GM18508 (cell line): ENCODE data around the gene ADAMTS3.

Experiments used
- ATAC-seq: cut with Tn5 transposase; IDR thresholded peaks from one replicate; pipeline ENCODE4 v1.9.1; 2021; ENCODE audit warnings: moderate number of reproducible peaks; ENCODE audit not compliant: insufficient read depth, unreplicated experiment

ADAMTS3 gene

DNA sequence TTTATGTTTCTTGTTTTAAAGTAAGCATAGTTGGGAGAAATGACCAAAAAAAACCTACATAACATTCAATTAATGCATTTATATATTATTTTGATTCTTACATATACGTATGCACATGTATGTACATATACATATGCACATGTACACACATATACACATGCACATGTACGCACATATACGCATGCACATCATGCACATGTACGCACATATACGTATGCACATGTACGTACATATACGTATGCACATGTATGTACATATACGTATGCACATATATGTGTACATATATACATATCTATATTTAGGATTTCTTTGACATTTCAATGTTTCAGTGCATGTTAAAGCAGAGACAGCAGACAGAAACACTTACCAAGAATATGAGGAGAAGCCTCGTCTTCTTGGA, 263.4 kb downstream of the ADAMTS3 start:
- no peak for ATAC-seq

DNA sequence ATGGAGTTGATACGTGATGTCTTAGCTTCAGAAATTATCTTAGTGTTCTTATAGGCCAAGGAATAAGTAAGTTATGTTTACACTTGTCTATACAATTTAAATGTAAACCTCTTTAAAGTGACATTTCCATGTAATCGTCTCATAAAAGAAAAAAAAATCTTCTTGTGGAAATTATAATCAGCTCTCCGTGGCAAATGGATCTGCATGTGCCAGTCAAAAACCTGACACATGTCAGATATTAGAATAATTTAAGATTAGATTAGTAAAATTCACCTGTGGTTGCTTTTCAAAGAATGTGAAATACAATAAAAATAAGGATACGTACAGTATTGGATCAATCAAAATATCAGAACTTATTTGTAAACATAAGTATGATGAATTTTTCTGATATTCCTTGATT, 263.9 kb downstream of the ADAMTS3 start:
- ATAC-seq = no peak

DNA sequence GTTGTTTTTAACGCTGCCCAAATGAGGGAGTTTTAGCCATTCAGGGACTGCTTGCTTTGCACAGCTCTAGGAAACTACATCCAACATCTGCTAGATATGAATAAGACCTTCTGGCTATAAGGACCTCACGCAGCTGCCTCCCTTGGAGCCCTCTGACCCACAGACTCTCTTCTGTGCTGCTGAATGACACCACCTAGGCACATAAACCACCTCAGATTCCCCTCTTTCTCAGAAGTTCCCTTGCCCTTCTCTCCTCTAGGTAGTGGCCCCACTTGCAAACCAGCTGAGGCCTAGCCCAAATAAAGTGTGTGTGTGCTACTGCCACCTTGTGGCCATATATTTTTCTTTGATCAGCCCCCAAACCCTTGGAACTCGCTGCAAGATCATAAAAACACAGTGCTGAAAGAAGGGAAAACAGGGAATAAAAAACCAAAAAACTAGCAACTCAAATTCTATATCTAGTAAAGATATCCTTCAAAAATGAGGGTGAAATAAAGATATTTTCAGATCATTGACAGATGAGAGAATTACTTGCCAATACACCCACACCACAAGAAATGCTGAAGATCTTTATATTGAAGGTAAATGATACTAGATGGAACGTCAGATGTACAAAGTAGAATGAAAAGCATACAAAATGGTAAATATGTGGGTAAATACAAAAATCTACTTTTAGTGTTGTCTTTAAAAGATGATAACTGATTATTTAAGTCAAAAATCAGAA, 265.9 kb downstream of the ADAMTS3 start:
- ATAC-seq = no peak

DNA sequence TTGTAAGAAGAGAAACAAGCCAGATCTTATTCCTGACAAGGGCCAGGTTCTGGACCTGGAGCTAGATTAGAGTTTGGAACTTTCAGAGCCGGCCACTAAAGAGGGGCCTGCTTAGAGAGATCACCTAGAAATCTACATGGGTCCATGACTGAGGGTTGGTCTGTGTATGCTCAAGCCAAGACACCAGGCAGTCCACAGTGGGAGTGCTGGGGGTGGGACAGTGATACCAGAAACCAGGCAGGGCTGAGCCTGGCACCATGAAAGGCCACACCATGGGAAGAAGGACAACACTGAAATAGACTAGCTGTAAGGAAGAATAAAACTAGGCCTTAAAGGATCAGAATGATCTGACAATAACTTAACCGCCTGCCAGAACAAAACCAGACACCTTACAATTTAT, 267.3 kb downstream of the ADAMTS3 start:
- no peak for ATAC-seq

DNA sequence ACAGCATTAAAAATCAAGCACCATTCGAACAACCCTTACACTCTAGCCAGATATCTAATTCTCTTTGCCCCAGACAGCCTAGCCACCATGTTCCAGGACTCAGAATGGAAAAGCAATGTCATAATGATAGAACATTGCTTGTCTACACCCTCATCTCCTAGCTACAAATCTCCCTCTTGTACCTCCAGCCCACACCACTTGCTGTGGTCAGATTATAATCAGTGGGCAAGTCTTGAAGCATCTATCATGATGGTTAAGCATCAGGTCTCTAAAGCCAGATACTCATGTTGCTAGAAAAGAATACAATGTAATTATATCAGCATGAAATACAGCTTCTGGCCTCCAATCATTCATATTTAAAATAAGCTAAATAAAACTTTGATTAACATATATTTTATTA, 268.9 kb downstream of the ADAMTS3 start:
- no peak for ATAC-seq

DNA sequence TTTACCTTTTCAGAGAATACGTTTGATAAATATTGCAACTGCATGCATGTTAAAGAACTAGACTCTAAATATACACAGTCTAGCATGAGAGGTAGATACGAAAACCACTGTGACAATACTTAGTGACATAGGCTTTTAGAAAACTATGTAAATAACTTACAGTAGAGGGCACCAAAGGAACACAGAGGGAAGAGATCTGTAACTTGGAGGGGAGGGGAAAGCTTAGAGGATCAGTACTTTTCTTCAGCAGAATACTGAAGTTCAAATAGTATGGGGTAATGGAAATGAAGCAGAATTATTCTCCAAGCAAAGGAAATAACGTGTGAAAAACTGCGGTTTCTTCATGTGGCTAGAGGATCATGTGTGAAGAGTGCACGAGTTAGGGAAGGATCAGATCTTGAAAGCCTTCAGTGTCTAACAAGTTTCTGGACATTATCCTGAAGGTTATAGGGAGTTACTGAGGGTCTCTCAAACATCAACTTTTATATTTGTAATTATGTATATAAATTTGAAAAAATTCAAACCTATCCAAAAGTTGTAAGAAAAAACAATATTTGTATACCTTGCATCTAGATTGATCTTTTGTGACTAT, 273.0 kb downstream of the ADAMTS3 start:
- peak; percentile 76 for ATAC-seq

DNA sequence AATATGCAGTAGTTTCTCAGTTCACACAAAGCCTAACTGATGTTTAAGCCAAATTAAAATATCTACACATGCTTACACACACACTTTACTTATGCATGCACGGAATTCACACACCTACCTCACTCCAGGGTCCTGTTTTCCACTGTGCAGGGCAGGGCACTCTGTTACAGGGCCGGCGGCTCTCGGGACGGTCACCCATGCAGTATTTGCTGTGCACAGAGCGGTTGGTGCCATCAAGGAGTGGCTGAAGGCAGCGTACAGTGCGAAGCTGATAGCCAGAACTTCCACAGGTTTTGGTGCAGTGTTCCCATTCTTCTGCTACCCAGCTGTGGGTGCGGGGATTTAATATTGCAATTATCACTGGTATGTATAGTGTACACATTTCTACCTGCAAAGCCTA, 278.3 kb downstream of the ADAMTS3 start:
- ATAC-seq = no peak

DNA sequence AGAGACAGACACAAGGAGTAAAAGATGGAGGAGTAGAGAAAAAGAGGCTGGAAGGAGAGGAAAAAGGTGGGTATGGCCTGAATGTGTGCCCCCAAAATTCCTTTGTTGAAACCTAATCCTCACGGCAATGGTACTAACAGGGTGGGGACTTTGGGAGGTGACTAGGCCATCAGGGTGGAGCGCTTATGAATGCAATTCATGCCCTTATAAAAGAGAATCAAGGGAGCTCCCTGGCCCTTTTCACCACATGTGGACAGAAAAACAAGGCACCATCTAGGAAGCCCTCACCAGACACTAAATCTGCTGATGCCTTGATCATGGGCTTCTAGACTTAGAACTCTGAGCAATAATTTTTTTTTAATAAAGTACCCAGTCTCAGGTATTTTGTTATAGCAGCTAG, 282.1 kb downstream of the ADAMTS3 start:
- no peak for ATAC-seq

DNA sequence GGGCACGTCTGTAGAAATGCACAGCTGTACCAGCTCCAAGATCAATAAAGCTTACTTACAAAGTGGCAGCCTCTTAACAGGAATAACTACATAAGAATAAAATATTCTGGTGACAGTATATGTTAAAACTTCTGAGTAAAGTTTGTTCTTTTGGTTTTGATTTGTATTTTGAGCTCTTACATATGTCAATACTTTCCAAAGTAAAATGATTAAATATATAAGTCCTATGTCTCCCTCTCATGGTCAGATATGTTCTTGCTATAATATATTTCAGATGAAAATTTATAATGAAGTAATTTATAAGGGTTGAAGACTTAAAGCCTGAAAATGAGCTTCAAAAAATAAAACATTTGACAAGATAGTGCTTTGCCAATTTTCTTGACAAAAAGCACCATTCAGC, 282.8 kb downstream of the ADAMTS3 start:
- ATAC-seq = no peak

DNA sequence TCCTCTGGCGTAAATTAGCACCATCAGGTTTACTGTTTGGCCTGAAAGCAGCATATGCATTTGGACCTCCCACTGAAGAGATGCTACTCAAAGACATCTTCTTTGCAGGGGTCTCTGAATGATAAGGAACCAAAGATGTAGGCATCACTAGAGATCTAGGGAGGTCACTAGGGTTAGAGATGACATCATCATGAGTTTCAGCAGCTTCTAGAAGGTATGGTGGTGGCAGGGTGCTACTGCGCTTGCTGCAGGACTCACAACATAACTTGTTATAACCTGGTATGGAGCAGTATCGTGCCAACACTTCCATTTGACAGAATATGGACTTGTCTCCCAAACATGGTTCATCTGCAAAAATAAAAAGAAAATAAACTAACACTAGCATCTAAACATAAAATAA, 285.7 kb downstream of the ADAMTS3 start:
- ATAC-seq = peak; percentile 50

DNA sequence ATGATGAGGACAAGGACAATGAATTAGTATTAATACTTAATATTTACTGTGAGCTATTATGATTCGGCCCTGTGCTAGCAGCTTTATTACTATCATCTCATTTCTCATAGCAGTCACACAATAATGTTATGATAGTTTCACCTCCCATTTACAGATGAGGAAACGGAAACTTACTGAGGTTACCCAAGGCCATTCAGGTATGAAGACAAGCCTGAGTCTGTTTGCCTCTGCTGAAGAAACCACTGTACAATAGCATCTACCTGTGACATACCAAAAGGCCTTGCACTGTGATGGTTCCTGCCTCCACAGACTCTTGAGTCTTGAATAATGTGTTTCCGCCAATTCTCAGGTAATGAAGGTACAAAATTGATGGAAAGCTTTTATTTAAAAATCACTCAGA, 288.8 kb downstream of the ADAMTS3 start:
- ATAC-seq = no peak

DNA sequence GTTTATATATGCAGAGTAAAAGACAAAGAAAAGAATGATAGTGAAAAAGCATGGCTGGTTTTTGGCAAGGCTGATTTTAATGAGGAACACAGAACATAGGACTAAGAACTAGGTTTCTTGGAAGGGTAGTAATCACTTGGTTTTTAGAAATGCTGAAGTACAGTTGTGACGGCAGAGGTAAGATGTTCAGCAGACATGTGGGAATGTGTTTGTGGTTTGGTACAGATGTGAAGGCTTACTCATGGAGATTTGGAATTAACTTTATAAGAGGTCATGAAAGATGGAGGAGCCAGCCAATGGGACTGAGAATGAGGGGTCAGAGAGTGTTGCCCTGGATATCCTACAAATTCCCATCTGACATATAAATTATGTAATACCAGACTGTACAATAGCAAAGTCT, 293.6 kb downstream of the ADAMTS3 start:
- ATAC-seq = no peak

DNA sequence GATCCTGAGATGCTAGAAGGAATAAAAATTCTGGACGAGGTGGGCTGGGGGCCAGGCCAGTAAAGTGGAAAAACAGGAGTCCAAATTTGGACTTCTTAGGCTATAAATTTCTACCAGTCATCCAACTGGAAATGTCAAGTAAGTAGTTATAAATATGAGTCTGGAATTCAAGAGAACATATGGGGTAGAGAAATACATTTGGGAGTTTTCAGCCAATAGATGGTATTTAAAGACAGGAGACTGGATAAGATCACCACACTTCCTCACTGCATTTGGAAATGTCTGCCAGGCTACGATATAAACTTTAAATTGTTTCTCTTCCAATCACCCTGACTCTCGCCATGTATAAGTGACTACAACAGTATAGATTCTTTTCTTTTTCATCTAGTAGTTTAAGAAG, 294.8 kb downstream of the ADAMTS3 start:
- no peak for ATAC-seq

DNA sequence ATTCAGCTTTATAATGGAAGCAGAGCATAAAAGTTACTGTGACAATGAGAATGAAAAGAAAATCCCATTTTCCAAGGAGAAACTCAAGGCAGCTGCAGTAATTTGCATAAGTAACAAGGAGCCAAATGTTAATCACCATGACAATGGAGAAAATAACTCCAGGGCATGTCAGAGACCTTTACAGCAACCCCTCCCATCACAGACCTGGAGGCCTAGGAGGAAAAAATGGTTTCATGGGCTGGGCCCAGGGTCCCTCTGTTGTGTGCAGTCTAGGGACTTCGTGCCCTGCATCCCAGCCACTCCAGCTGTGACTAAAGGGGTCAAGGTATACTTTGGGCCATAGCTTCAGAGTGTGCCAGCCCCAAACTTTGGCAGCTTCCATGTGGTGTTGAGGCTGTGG, 313.8 kb downstream of the ADAMTS3 start:
- ATAC-seq = no peak

DNA sequence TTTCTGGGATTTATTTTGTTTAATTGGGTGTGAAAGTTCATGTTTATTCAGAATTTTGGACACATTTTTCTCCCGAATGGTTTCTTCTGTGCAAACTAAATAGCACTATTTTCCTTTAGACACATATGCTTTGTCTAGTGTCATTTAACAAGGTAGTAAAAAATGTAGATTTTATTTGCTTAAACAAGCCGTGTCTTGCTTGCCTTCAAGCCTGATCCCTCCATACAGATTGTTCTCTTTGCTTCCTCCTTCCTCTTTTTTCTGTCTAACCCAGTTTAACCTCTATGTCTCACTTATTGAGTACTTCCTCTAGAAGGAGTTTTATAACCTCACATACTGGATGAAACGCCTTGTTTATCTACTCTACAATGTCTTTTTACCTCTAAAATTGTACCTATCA, 325.4 kb downstream of the ADAMTS3 start:
- ATAC-seq = no peak

DNA sequence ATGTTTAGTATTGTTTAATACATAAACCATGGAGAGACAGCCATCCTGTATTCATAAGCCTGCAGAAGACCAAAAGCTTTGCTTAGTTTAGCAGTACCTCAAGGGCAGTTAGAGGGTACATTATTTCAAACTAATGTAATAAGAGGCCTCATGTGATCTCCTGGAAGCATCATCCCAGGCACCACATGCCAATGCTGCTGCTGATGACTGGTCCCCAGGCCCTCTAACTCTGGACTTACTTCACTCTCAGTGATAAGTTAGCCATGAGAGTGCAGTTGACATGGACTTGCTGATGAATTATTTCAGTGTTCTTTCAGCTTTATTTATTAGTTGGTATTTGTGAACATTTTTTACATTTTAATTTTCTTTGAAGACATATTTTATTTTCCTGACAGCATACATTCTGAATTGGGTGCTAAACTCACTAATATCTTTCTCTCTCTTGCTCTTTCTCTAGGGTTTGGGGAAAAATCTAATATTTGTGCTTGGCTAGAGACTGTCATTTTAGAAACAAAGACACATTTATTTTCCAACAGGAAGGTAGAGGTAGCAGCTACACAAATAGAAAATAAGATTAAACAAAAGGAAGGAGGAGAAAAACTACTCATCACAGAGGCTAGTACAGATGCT, 329.4 kb downstream of the ADAMTS3 start:
- ATAC-seq = no peak
